RWPE2 (cell line): ENCODE data around the gene NUP42.

Source experiments
- ATAC-seq: fragments of 200-7000 bp; cut with Tn5 transposase; 3 replicates; pipeline ENCODE4 v1.9.1; 2021; ENCODE audit warnings: low read depth
- DNase-seq: peaks from one replicate; pipeline ENCODE4 v3.0.0-alpha.2; 2020; ENCODE audit warnings: low spot score
- H3K27ac ChIP-seq: fragments of 450-650 bp; 2 replicates; pipeline ENCODE4 v1.5.1; 2017; ENCODE audit warnings: mild to moderate bottlenecking; ENCODE audit not compliant: poor library complexity, severe bottlenecking
- H3K27me3 ChIP-seq: fragments of 250-450 bp; sonication (Bioruptor Pico); 2 replicates; pipeline ENCODE4 v1.5.1; 2021; ENCODE audit warnings: mild to moderate bottlenecking, moderate library complexity; ENCODE audit not compliant: insufficient read depth, poor library complexity, severe bottlenecking
- H3K36me3 ChIP-seq: fragments of 250-450 bp; sonication (Bioruptor Pico); 2 replicates; pipeline ENCODE4 v1.5.1; 2020; ENCODE audit warnings: low read depth, mild to moderate bottlenecking, moderate library complexity
- H3K4me1 ChIP-seq: fragments of 250-450 bp; sonication (Bioruptor Pico); 2 replicates; pipeline ENCODE4 v1.5.1; 2021; ENCODE audit warnings: mild to moderate bottlenecking, moderate library complexity; ENCODE audit not compliant: insufficient read depth, poor library complexity, severe bottlenecking
- H3K4me3 ChIP-seq: fragments of 250-450 bp; sonication (Bioruptor Pico); 2 replicates; pipeline ENCODE4 v1.5.1; 2021; ENCODE audit warnings: mild to moderate bottlenecking, moderate library complexity; ENCODE audit not compliant: severe bottlenecking
- H3K9me3 ChIP-seq: fragments of 250-450 bp; sonication (Bioruptor Pico); 2 replicates; pipeline ENCODE4 v1.5.1; 2021; ENCODE audit warnings: mild to moderate bottlenecking, moderate library complexity; ENCODE audit not compliant: severe bottlenecking
- TF ChIP-seq, protein P1 (sequence below): fragments of 450-650 bp; IDR thresholded peaks from one replicate; pipeline ENCODE4 v1.5.1; 2017; ENCODE audit warnings: mild to moderate bottlenecking, moderate library complexity; ENCODE audit not compliant: poor library complexity, severe bottlenecking

The NUP42 gene

DNA sequence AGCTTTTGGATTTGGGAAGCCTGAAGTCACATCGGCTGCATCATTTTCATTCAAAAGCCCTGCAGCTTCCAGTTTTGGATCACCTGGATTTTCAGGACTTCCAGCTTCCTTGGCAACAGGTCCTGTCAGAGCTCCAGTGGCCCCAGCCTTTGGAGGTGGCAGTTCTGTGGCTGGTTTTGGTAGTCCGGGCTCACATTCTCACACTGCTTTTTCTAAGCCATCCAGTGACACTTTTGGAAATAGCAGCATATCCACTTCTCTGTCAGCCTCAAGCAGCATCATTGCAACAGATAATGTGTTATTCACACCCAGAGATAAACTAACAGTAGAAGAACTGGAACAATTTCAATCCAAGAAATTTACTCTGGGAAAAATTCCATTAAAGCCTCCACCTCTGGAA lies 18.5 kb downstream of the NUP42 start:
- no peak for DNase-seq
- H3K27ac ChIP-seq: no peak overlapping the region
- no peaks in the 10 kb centered on the region for H3K27me3 ChIP-seq
- H3K4me1 ChIP-seq: no peaks in the 10 kb centered on the region
- no peak overlapping the region for H3K4me3 ChIP-seq
- ATAC-seq: no peak
- TF ChIP-seq, protein P1, sequence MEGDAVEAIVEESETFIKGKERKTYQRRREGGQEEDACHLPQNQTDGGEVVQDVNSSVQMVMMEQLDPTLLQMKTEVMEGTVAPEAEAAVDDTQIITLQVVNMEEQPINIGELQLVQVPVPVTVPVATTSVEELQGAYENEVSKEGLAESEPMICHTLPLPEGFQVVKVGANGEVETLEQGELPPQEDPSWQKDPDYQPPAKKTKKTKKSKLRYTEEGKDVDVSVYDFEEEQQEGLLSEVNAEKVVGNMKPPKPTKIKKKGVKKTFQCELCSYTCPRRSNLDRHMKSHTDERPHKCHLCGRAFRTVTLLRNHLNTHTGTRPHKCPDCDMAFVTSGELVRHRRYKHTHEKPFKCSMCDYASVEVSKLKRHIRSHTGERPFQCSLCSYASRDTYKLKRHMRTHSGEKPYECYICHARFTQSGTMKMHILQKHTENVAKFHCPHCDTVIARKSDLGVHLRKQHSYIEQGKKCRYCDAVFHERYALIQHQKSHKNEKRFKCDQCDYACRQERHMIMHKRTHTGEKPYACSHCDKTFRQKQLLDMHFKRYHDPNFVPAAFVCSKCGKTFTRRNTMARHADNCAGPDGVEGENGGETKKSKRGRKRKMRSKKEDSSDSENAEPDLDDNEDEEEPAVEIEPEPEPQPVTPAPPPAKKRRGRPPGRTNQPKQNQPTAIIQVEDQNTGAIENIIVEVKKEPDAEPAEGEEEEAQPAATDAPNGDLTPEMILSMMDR: no peak
- no peaks in the 10 kb centered on the region for H3K9me3 ChIP-seq
- peaks cover 53% of the 10 kb centered on the region for H3K36me3 ChIP-seq

DNA sequence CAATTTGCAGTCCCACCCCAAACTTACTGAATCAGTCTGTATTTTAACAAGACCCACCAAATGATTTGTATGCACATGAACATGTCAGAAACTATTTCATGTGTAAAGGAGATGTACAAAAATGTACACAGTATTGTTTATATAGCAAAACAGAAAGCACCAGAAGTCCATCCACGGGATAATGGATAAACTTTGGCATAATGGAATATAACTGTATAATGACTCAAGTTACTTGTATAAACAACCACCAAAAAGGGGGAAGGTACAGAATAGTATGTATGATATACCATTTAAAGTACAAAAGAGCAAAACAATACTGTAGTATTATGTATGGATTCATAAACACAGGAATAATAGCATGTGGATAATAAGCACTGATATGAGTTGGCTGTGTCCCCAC lies 22.4 kb downstream of the NUP42 start:
- H3K27ac ChIP-seq: no peak overlapping the region
- H3K4me3 ChIP-seq: no peak overlapping the region
- ATAC-seq (no peak), DNase-seq (no peak)
- no peaks in the 10 kb centered on the region for H3K9me3 ChIP-seq
- TF ChIP-seq, protein P1: no peak
- no peaks in the 10 kb centered on the region for H3K27me3 ChIP-seq
- H3K36me3 ChIP-seq: peaks cover 23% of the 10 kb centered on the region
- no peaks in the 10 kb centered on the region for H3K4me1 ChIP-seq

DNA sequence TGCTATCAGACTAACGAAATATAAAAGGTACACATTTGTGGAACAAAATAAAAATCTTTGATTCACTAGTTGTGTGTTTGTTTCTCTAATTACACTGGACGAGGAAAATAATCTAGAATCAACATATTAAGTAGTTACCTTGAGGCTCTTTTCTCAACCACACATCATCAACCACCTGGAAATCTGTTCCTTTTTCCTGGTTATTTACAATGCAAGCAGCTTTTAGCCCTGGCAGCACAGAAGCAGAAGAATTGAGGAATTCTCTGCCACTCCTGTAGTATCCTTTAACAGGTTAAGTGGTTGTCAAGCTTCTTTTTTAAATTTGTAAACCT lies 23.7 kb downstream of the NUP42 start:
- DNase-seq (no peak), ATAC-seq (no peak)

DNA sequence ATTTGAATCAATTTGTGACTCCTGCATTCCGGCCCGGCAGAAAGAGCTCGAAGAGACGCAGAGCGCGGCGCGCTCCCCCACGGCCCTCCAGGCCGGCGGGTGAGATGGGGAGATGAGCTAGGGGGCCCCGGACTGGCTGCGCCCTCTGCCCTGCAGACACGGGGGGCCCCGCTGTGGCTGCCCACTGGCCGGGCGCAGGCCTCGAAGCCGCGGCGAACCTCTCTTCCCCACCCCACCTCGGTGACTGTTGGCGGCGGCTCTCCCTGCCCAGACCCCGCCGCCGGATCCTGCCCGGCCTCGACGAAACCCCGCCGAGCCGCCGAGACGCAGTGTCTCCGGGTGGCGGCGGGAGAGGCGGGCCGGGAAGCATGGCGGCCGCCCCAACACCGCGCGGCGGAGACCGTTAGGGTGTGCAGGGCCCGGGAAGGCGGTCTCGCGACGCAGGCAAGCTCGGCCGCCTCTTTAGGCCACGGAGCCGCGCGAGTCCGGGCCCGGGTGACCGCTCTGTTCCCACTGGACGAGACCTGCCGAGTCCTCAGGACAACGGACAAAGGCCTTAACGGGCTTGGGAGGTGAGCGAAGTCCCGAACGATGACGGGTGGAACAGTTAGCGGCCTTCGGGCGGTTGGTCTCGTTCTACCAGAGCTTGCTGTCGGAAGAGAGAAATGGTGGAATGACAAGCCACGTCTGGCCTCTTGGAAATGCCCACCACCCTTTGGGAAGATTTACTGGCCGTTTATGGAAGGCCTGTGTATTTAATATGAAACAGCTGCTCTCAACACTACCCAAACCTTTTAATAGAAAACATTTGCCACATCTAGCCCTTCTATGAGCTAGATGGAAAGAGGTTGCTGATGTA lies 24.3 kb downstream of the NUP42 start:
- Histone ChIP-seq H3K4me3 (no peak overlapping the region), H3K9me3 (no peaks in the 10 kb centered on the region), H3K4me1 (no peaks in the 10 kb centered on the region), H3K27ac (no peak overlapping the region), H3K27me3 (no peaks in the 10 kb centered on the region), H3K36me3 (peaks cover 4% of the 10 kb centered on the region)
- no peak for ATAC-seq
- TF ChIP-seq, protein P1: no peak
- DNase-seq: no peak

More for the DNA sequence above, 23.7 kb downstream of the NUP42 start:
- Histone ChIP-seq H3K27me3 (no peaks in the 10 kb centered on the region), H3K4me3 (no peak overlapping the region), H3K27ac (no peak overlapping the region), H3K9me3 (no peaks in the 10 kb centered on the region), H3K4me1 (no peaks in the 10 kb centered on the region), H3K36me3 (peaks cover 10% of the 10 kb centered on the region)
- TF ChIP-seq, protein P1: no peak

DNA sequence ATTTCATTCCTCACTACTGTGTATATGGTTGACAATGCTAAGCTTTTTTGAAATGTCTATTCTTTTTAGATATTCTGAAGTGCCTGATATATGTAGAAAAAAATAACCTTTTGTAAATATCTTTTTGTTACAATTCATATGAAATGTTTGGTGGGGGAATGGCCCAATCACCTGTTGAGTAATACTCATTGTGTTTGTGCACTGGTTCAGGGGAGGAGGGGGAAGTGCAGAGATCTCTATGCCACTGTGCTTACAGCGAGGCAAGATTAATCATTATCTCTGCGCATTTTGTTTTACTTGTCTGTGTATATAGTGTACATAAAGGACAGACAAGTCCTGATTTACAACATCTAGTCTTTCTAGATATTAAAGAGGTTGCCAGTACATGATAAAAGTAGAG lies 25.2 kb downstream of the NUP42 start:
- ATAC-seq (no peak), DNase-seq (no peak)
- no peak overlapping the region for H3K4me3 ChIP-seq
- H3K36me3 ChIP-seq: no peaks in the 10 kb centered on the region; the same call in 1 of the 2 replicates
- H3K4me1 ChIP-seq: no peaks in the 10 kb centered on the region
- TF ChIP-seq, protein P1: no peak
- H3K27me3 ChIP-seq: no peaks in the 10 kb centered on the region
- no peak overlapping the region for H3K27ac ChIP-seq
- H3K9me3 ChIP-seq: no peaks in the 10 kb centered on the region
